OCI-LY1 (cell line): ENCODE results near the gene WFDC5.
"Not testable (repeated sequence)": the region's sequence is repeated elsewhere in the genome, so short reads cannot be mapped to it uniquely, and the experiment has no call there.

Experiments used
- H2AFZ ChIP-seq: fragments of 200-600 bp; sonication (generic), shearing (Covaris generic); 2 replicates; pipeline ENCODE4 v1.6.0; 2014; ENCODE audit warnings: antibody characterized with exemption, mild to moderate bottlenecking, low read length
- H3F3A ChIP-seq: fragments of 200-600 bp; sonication (generic), shearing (Covaris generic); 2 replicates; pipeline ENCODE4 v1.6.0; 2014; ENCODE audit warnings: mild to moderate bottlenecking, antibody characterized with exemption, low read length, moderate library complexity; ENCODE audit not compliant: insufficient read depth
- H3K27ac ChIP-seq: fragments of 200-600 bp; sonication (generic); 2 replicates; pipeline ENCODE4 v1.5.1; 2014; ENCODE audit warnings: low read length, mixed run types, mild to moderate bottlenecking, low read depth; ENCODE audit not compliant: poor library complexity, severe bottlenecking
- H3K27me3 ChIP-seq: fragments of 200-600 bp; sonication (generic); 2 replicates; pipeline ENCODE4 v1.6.0; 2014; ENCODE audit warnings: antibody characterized with exemption, mild to moderate bottlenecking, low read length, moderate library complexity; ENCODE audit not compliant: insufficient read depth
- H3K36me3 ChIP-seq: fragments of 200-600 bp; sonication (generic); 2 replicates; pipeline ENCODE4 v1.6.1; 2014; ENCODE audit warnings: mild to moderate bottlenecking, antibody characterized with exemption, low read length, moderate library complexity, mixed read lengths; ENCODE audit not compliant: insufficient read depth
- H3K4me1 ChIP-seq: fragments of 200-600 bp; sonication (generic); 2 replicates; pipeline ENCODE4 v1.5.1; 2014; ENCODE audit warnings: mild to moderate bottlenecking, low read length, moderate library complexity; ENCODE audit not compliant: insufficient read depth, severe bottlenecking
- H3K4me2 ChIP-seq: fragments of 200-600 bp; sonication (generic), shearing (Covaris generic); 2 replicates; pipeline ENCODE4 v1.6.1; 2014; ENCODE audit warnings: low read length
- H3K4me3 ChIP-seq: fragments of 200-600 bp; sonication (generic); 2 replicates; pipeline ENCODE4 v1.5.1; 2014; ENCODE audit warnings: low read length, low read depth, mild to moderate bottlenecking, mixed read lengths; ENCODE audit not compliant: poor library complexity, severe bottlenecking
- H3K79me2 ChIP-seq: fragments of 200-600 bp; shearing (Covaris generic); 2 replicates; pipeline ENCODE4 v1.6.1; 2016; ENCODE audit warnings: mixed run types, low read length, mixed read lengths; ENCODE audit not compliant: insufficient read depth
- H3K9ac ChIP-seq: fragments of 200-600 bp; sonication (generic), shearing (Covaris generic); 2 replicates; pipeline ENCODE4 v1.6.1; 2014; ENCODE audit warnings: mild to moderate bottlenecking, low read length, mixed read lengths
- H3K9me2 ChIP-seq: fragments of 200-600 bp; sonication (generic), shearing (Covaris generic); 2 replicates; pipeline ENCODE4 v1.6.1; 2014; ENCODE audit warnings: low read depth, mild to moderate bottlenecking, low read length, mixed read lengths
- H3K9me3 ChIP-seq: fragments of 200-600 bp; shearing (Covaris generic); 2 replicates; pipeline ENCODE4 v1.6.1; 2014; ENCODE audit warnings: low read length, mixed read lengths
- H4K20me1 ChIP-seq: fragments of 200-600 bp; sonication (generic), shearing (Covaris generic); 2 replicates; pipeline ENCODE4 v1.6.0; 2016; ENCODE audit warnings: mild to moderate bottlenecking, low read length; ENCODE audit not compliant: insufficient read depth
- EZH2 ChIP-seq: fragments of 200-600 bp; sonication (generic), shearing (Covaris generic); IDR thresholded peaks from 2 replicates; pipeline ENCODE4 v1.8.0; 2017; ENCODE audit warnings: borderline replicate concordance, mixed run types, mild to moderate bottlenecking, antibody characterized with exemption, low read length, moderate library complexity, mixed read lengths
- TF ChIP-seq, protein P1 (sequence below): fragments of 200-600 bp; sonication (generic), shearing (Covaris generic); IDR thresholded peaks from 2 replicates; pipeline ENCODE4 v1.5.1; 2017; ENCODE audit warnings: mild to moderate bottlenecking, antibody characterized with exemption, low read length, moderate library complexity, mixed read lengths

The WFDC5 gene

DNA sequence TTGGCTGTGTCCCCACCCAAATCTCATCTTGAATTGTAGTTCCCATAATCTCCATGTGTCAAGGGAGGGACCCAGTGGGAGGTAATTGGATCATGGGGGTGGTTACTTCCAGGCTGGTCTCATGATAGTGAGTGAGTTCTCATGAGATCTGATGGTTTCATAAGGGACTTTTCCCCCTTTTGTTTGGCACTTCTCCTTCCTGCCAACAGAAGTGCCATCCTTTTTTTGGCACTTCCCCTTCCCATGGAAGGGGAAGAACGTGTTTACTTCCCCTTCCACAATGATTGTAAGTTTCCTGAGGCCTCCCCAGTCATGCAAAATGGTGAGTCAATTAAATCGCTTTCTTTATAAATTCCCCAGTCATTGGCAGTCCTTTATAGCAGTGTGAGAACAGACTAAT is 41.7 kb upstream of the WFDC5 start:
- H3K4me1 ChIP-seq = no peaks in the 10 kb centered on the region
- H3K9me3 ChIP-seq = peaks cover 3% of the 10 kb centered on the region; the same call in 1 of the 2 replicates
- H3K27me3 ChIP-seq = 0 out of 2 replicates have a peak, but pooled peaks cover 2% of the 10 kb centered on the region
- no peak overlapping the region for H3K9ac ChIP-seq
- H3K36me3 ChIP-seq = no peaks in the 10 kb centered on the region
- no peak overlapping the region for H3K4me3 ChIP-seq
- H3K27ac ChIP-seq = no peak overlapping the region
- no peaks in the 10 kb centered on the region for H3K9me2 ChIP-seq
- no peak overlapping the region for H3K4me2 ChIP-seq
- no peaks in the 10 kb centered on the region for H3K79me2 ChIP-seq
- no peaks in the 10 kb centered on the region for H4K20me1 ChIP-seq
- no peak overlapping the region for H2AFZ ChIP-seq
- TF ChIP-seq, protein P1, sequence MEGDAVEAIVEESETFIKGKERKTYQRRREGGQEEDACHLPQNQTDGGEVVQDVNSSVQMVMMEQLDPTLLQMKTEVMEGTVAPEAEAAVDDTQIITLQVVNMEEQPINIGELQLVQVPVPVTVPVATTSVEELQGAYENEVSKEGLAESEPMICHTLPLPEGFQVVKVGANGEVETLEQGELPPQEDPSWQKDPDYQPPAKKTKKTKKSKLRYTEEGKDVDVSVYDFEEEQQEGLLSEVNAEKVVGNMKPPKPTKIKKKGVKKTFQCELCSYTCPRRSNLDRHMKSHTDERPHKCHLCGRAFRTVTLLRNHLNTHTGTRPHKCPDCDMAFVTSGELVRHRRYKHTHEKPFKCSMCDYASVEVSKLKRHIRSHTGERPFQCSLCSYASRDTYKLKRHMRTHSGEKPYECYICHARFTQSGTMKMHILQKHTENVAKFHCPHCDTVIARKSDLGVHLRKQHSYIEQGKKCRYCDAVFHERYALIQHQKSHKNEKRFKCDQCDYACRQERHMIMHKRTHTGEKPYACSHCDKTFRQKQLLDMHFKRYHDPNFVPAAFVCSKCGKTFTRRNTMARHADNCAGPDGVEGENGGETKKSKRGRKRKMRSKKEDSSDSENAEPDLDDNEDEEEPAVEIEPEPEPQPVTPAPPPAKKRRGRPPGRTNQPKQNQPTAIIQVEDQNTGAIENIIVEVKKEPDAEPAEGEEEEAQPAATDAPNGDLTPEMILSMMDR = no peak
- TF ChIP-seq EZH2 = no peak
- H3F3A ChIP-seq = no peaks in the 10 kb centered on the region

DNA sequence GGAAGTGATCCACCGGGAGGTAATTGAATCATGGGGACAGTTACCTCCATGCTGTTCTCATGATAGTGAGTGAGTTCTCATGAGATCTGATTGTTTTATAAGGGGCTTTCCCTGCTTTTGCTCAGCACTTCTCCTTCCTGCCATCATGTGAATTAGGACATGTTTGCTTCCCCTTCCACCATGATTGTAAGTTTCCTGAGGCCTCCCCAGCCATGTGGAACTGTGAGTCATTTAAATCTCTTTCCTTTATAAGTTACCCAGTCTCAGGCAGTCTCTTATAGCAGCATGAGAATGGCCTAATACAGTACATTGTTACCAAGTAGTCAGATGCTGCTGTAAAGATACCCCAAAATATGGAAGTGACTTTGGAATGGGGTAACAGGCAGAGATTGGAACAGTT is 39.8 kb upstream of the WFDC5 start:
- not testable (repeated sequence) for H3K9ac ChIP-seq, H3K9me2 ChIP-seq, H3F3A ChIP-seq, H3K79me2 ChIP-seq, H3K4me2 ChIP-seq, H3K4me1 ChIP-seq, H2AFZ ChIP-seq, H4K20me1 ChIP-seq, H3K4me3 ChIP-seq, H3K27me3 ChIP-seq, H3K36me3 ChIP-seq, H3K27ac ChIP-seq, H3K9me3 ChIP-seq

- no peak for TF ChIP-seq EZH2
- TF ChIP-seq, protein P1 = no peak
- H3K4me1 ChIP-seq = no peaks in the 10 kb centered on the region
- H3F3A ChIP-seq = no peaks in the 10 kb centered on the region
- H3K9ac ChIP-seq = no peak overlapping the region
- H3K4me3 ChIP-seq = no peak overlapping the region
- no peaks in the 10 kb centered on the region for H4K20me1 ChIP-seq
- peaks cover 1% of the 10 kb centered on the region; the same call in 1 of the 2 replicates for H3K9me3 ChIP-seq
- H2AFZ ChIP-seq = no peak overlapping the region
- no peaks in the 10 kb centered on the region for H3K79me2 ChIP-seq
- 0 out of 2 replicates have a peak, but pooled peaks cover 2% of the 10 kb centered on the region for H3K27me3 ChIP-seq
- H3K4me2 ChIP-seq = no peak overlapping the region
- H3K27ac ChIP-seq = no peak overlapping the region
- no peaks in the 10 kb centered on the region for H3K9me2 ChIP-seq
- H3K36me3 ChIP-seq = no peaks in the 10 kb centered on the region
Observed at GRCh38 chr20:45154183-45154582, 39.2 kb upstream of the WFDC5 start.

- no peaks in the 10 kb centered on the region for H3K36me3 ChIP-seq
- no peak overlapping the region for H3K4me2 ChIP-seq
- H3K4me1 ChIP-seq = no peaks in the 10 kb centered on the region
- H3K9me3 ChIP-seq = no peaks in the 10 kb centered on the region
- no peak overlapping the region for H3K27ac ChIP-seq
- no peaks in the 10 kb centered on the region for H3K9me2 ChIP-seq
- no peaks in the 10 kb centered on the region for H3K79me2 ChIP-seq
- H3K4me3 ChIP-seq = no peak overlapping the region
- no peak overlapping the region for H2AFZ ChIP-seq
- 0 out of 2 replicates have a peak, but pooled peaks cover 2% of the 10 kb centered on the region for H3K27me3 ChIP-seq
- no peak overlapping the region for H3K9ac ChIP-seq
- no peaks in the 10 kb centered on the region for H4K20me1 ChIP-seq
- TF ChIP-seq, protein P1 = no peak
- TF ChIP-seq EZH2 = no peak
- H3F3A ChIP-seq = no peaks in the 10 kb centered on the region
Observed at GRCh38 chr20:45153752-45154151, 38.8 kb upstream of the WFDC5 start.
